ENCODE measurements around the gene NOB1.

The NOB1 gene

DNA sequence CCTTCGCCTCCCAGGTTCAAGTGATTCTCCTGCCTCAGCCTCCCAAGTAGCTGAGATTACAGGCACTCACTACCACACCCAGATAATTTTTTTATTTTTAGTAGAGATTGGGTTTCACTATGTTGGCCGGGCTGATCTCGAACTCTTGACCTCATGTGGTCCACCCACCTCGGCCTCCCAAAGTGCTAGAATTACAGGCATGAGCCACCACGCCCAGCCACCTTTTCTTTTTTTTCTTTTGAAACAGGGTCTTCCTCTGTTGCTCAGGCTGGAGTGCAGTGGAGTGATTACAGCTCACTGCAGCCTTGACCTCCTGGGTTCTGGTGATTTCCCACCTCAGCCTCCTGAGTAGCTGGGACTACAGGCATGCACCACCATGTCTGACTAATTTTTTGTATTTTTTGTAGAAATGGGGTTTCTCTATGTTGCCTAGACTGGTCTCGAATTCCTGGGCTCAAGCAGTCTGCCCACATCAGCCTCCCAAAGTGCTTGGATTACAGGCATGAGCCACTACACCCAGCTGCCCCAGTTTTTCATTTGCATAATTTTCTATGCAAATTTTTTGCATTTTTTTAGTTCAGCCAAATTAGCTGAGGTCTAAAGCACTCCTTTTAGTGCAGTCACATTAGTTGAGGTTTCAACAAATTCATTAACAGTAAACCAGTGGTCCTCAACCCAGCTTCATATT is 18.7 kb upstream of the NOB1 start:
- DNase-seq (ENCODE audit: low read depth): peak; percentile 23
- no peak overlapping the region for H3K4me3 ChIP-seq (ENCODE audit: low read depth, low read length)

DNA sequence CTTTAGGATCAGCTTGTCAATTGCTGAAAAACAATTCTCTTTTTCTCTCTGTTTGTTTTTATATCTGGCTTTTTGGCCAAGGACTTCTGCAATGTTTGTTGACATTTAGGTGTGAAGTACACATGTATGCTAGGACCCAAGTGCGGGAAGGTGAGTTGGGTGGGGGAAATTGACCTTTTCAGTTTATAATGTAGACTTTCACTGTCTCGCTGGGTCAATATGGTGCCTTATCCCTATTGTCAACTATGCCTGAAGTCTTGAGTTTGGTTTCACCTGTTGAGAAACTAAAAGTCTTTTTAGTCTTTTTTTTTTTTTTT is 16.9 kb upstream of the NOB1 start:
- no peak overlapping the region for H3K4me3 ChIP-seq (ENCODE audit: low read depth, low read length)
- no peak for DNase-seq (ENCODE audit: low read depth)
- TF ChIP-seq, protein P1, sequence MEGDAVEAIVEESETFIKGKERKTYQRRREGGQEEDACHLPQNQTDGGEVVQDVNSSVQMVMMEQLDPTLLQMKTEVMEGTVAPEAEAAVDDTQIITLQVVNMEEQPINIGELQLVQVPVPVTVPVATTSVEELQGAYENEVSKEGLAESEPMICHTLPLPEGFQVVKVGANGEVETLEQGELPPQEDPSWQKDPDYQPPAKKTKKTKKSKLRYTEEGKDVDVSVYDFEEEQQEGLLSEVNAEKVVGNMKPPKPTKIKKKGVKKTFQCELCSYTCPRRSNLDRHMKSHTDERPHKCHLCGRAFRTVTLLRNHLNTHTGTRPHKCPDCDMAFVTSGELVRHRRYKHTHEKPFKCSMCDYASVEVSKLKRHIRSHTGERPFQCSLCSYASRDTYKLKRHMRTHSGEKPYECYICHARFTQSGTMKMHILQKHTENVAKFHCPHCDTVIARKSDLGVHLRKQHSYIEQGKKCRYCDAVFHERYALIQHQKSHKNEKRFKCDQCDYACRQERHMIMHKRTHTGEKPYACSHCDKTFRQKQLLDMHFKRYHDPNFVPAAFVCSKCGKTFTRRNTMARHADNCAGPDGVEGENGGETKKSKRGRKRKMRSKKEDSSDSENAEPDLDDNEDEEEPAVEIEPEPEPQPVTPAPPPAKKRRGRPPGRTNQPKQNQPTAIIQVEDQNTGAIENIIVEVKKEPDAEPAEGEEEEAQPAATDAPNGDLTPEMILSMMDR (conservative IDR thresholded peaks at IDR 0.05; ENCODE audit: low read depth, low read length): no peak

More for the DNA sequence above, 18.7 kb upstream of the NOB1 start:
- TF ChIP-seq, protein P1 (conservative IDR thresholded peaks at IDR 0.05; ENCODE audit: low read depth, low read length): no peak

DNA sequence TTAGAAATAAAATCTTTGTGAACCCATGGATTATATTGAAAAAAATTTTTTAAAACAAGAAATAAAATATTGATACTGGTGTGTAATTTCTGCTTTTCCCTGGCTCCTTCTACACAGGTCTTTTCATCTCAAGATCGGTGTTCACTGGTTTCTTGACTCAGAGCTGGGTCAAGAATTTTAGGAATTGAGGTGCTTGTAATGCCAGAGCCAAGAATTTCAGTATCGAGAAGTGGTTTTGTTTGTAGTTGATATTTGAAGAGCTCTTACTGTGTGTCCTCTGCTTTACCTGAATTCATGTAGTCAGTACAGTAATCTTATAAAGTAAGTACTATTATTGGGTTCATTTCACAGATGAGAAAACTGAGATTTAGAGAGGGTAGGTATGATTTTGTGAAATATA is 14.7 kb upstream of the NOB1 start:
- no peak overlapping the region for H3K4me3 ChIP-seq (ENCODE audit: low read depth, low read length)
- no peak for DNase-seq (ENCODE audit: low read depth)
- TF ChIP-seq, protein P1 (conservative IDR thresholded peaks at IDR 0.05; ENCODE audit: low read depth, low read length): no peak

GRCh38 chr16:69768666-69769065 is 13.9 kb upstream of the NOB1 start:
- H3K4me3 ChIP-seq (ENCODE audit: low read depth, low read length): no peak overlapping the region
- TF ChIP-seq, protein P1 (conservative IDR thresholded peaks at IDR 0.05; ENCODE audit: low read depth, low read length): no peak
- no peak for DNase-seq (ENCODE audit: low read depth)

GRCh38 chr16:69767459-69768229 is 12.9 kb upstream of the NOB1 start:
- DNase-seq (ENCODE audit: low read depth): no peak
- H3K4me3 ChIP-seq (ENCODE audit: low read depth, low read length): no peak overlapping the region
- TF ChIP-seq, protein P1 (conservative IDR thresholded peaks at IDR 0.05; ENCODE audit: low read depth, low read length): no peak

GRCh38 chr16:69763599-69763942 is 8.8 kb upstream of the NOB1 start:
- peak; percentile 19 for DNase-seq (ENCODE audit: low read depth)
- H3K4me3 ChIP-seq (ENCODE audit: low read depth, low read length): peak overlapping the region; percentile 92
- TF ChIP-seq, protein P1 (conservative IDR thresholded peaks at IDR 0.05; ENCODE audit: low read depth, low read length): no peak
